Fibroblast of lung (primary cell): ENCODE data around the gene RNF34. TPM values are rescaled to one million over a fixed set of nuclear protein-coding genes. Genes with fewer than 3 reads are reported as not detected.

Experiments
- DNase-seq, 2 donors: peaks; one replicate each; pipeline versions ENCODE4 v3.0.0 to v3.0.0-alpha.2; 2010; ENCODE audit warnings: low read depth in 2 of 2
- H2AFZ ChIP-seq: 2 replicates; pipeline ENCODE4 v1.5.1; 2012; ENCODE audit warnings: low read length, control low read depth, inconsistent platforms
- H3K27ac ChIP-seq: 2 replicates; pipeline ENCODE4 v1.5.1; 2011; ENCODE audit warnings: low read length, control low read depth; ENCODE audit not compliant: insufficient read depth
- H3K27me3 ChIP-seq: 2 replicates; pipeline ENCODE4 v1.5.1; 2011; ENCODE audit warnings: mild to moderate bottlenecking, low read length; ENCODE audit not compliant: control insufficient read depth, insufficient read depth
- H3K36me3 ChIP-seq: 2 replicates; pipeline ENCODE4 v1.5.1; 2011; ENCODE audit warnings: low read length; ENCODE audit not compliant: control insufficient read depth, insufficient read depth
- H3K4me1 ChIP-seq: 2 replicates; pipeline ENCODE4 v1.5.1; 2011; ENCODE audit warnings: low read length; ENCODE audit not compliant: control insufficient read depth, insufficient read depth; ENCODE audit errors: extremely low read depth
- H3K4me2 ChIP-seq: 2 replicates; pipeline ENCODE4 v1.5.1; 2011; ENCODE audit warnings: low read length, control low read depth; ENCODE audit not compliant: insufficient read depth; ENCODE audit errors: extremely low read depth
- H3K4me3 ChIP-seq, 4 experiments: fragments of 200-600 bp in 1 of 4; sonication (generic) in 1 of 4; replicated peaks in 1 of 4; 2 replicates each; pipeline ENCODE4 v1.5.1; 2011 to 2016; ENCODE audit warnings: low read length in 4 of 4, low read depth in 3 of 4, mild to moderate bottlenecking in 3 of 4, control low read depth in 2 of 4, inconsistent platforms in 1 of 4, mixed read lengths in 1 of 4; ENCODE audit not compliant: insufficient read depth in 1 of 4; ENCODE audit errors: control extremely low read depth in 1 of 4
- H3K79me2 ChIP-seq: 2 replicates; pipeline ENCODE4 v1.5.1; 2012; ENCODE audit warnings: mild to moderate bottlenecking, low read length, inconsistent platforms; ENCODE audit not compliant: control insufficient read depth, insufficient read depth
- H3K9ac ChIP-seq: 2 replicates; pipeline ENCODE4 v1.5.1; 2011; ENCODE audit warnings: mild to moderate bottlenecking, low read length, control low read depth; ENCODE audit not compliant: insufficient read depth
- H3K9me3 ChIP-seq: 2 replicates; pipeline ENCODE4 v1.5.1; 2012; ENCODE audit warnings: low read depth, low read length; ENCODE audit not compliant: control insufficient read depth, insufficient read depth
- H4K20me1 ChIP-seq: 2 replicates; pipeline ENCODE4 v1.5.1; 2011; ENCODE audit warnings: low read length; ENCODE audit not compliant: control insufficient read depth, insufficient read depth; ENCODE audit errors: extremely low read depth
- CTCF ChIP-seq, 2 donors: IDR thresholded peaks in 1 of 2; conservative IDR thresholded peaks in 1 of 2; 1 replicate in 1 of 2; 2 replicates in 1 of 2; pipeline ENCODE4 v1.5.1; 2011 to 2012; ENCODE audit warnings: low read length in 2 of 2, control low read depth in 1 of 2, inconsistent platforms in 1 of 2, low read depth in 1 of 2, mild to moderate bottlenecking in 1 of 2
- EZH2 ChIP-seq: IDR thresholded peaks from 2 replicates; pipeline ENCODE4 v1.5.1; 2012; ENCODE audit warnings: low read length, control low read depth, mild to moderate bottlenecking; ENCODE audit errors: missing control alignments
- polyA plus RNA-seq, 2 donors: library from polyadenylated mRNA; depleted of rRNA in 1 of 2; stranded (reverse) in 1 of 2; unstranded in 1 of 2; fragments of >200 nt; gene quantifications; 2 replicates each; pipeline ENCODE4 v1.2.1, GENCODE V29; 2011 to 2012; ENCODE audit warnings: missing spikeins in 1 of 2
- total RNA-seq: library from RNA; depleted of rRNA; stranded (reverse); fragments of >200 nt; gene quantifications from 2 replicates; pipeline ENCODE4 v1.2.1, GENCODE V29; 2014

Gene RNF34
- total and polyA plus RNA-seq, 2 donors (not counting 1 experiment from before 2014, with no cell fraction given), result 33.9 to 79.4 TPM

GRCh38 chr12:121388421-121388981 is 11.4 kb upstream of the RNF34 start:
- no peak overlapping the region for H3K9ac ChIP-seq
- H3K36me3 ChIP-seq, result no peaks in the 10 kb centered on the region
- H3K27me3 ChIP-seq, result no peaks in the 10 kb centered on the region
- H3K4me3 ChIP-seq, result no peak overlapping the region
- peak; percentile 15 to 86 for DNase-seq
- peak overlapping the region; percentile 1 for H2AFZ ChIP-seq
- H3K4me2 ChIP-seq, result no peak overlapping the region
- TF ChIP-seq EZH2, result no peak
- no peak for TF ChIP-seq CTCF (conservative IDR thresholded peaks at IDR 0.05 in 1 of 2, IDR thresholded peaks at IDR 0.05 in 1 of 2; ENCODE audit: low read depth in 1 of 2, low read length in 2 of 2)
- no peaks in the 10 kb centered on the region for H3K9me3 ChIP-seq
- no peaks in the 10 kb centered on the region for H4K20me1 ChIP-seq
- no peaks in the 10 kb centered on the region for H3K79me2 ChIP-seq
- no peaks in the 10 kb centered on the region for H3K4me1 ChIP-seq
- no peak overlapping the region for H3K27ac ChIP-seq

DNA sequence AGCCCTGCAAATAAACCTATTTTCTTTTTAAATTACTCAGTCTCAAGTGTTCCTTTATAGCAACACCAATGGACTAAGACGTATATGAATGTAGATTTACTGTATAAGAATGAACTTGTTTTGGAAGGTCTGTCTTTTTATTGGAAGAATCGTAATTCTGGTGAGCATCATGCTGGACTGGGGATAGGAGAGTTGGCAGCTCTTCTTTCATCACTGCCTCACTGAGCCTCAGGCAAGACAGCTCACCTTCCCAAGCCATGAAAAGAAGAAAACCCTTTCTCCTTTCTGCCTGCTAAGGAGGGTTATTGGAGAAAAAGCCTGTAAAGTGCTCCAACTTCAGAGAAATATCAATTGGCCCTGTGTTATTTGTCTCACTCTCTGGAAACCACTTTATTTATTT is 9.1 kb upstream of the RNF34 start:
- no peaks in the 10 kb centered on the region for H3K27me3 ChIP-seq
- H4K20me1 ChIP-seq, result no peaks in the 10 kb centered on the region
- no peak overlapping the region for H2AFZ ChIP-seq
- H3K36me3 ChIP-seq, result no peaks in the 10 kb centered on the region
- no peaks in the 10 kb centered on the region for H3K4me1 ChIP-seq
- no peak overlapping the region for H3K4me2 ChIP-seq
- H3K27ac ChIP-seq, result no peak overlapping the region
- no peaks in the 10 kb centered on the region for H3K79me2 ChIP-seq
- H3K9me3 ChIP-seq, result no peaks in the 10 kb centered on the region
- H3K4me3 ChIP-seq, result no peak overlapping the region
- no peak overlapping the region for H3K9ac ChIP-seq
- TF ChIP-seq CTCF (conservative IDR thresholded peaks at IDR 0.05 in 1 of 2, IDR thresholded peaks at IDR 0.05 in 1 of 2; ENCODE audit: low read depth in 1 of 2, low read length in 2 of 2), result no peak
- TF ChIP-seq EZH2, result no peak
- DNase-seq, result no peak

DNA sequence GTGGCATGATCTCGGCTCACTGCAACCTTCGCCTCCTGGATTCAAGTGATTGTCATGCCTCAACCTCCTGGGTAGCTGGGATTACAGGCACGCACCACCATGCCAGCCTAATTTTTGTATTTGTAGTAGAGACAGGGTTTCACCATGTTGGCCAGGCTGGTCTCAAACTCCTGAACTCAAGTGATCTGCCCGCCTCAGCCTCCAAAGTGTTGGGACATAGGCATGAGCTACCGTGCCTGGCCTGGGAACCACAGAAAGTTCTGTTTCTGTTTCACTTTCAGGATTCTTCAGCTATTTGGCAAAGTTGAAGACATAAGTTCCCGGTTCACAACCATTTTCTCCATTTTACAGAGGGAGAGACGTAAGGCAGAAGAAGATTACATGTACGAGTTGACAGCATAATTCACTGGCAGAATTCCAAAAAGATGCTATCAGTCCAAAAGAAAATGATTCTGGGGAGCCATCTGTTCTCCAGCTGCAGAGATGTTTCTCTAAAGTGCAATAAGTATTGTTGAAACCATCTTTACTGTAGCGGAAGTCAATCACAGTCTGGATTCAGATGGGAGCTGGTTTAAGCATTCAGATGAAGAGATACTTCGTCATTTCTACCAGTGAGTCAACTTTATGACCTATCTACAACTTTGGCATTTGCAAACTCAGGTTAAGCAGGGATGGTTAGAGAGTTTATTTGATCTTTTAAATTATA is 8.1 kb upstream of the RNF34 start:
- Histone ChIP-seq H3K27me3 (no peaks in the 10 kb centered on the region), H3K4me2 (peak overlapping the region; percentile 59), H3K79me2 (no peaks in the 10 kb centered on the region), H2AFZ (peak overlapping the region; percentile 63), H4K20me1 (no peaks in the 10 kb centered on the region), H3K9me3 (no peaks in the 10 kb centered on the region), H3K9ac (no peak overlapping the region), H3K4me3 (peak overlapping the region in 3 of 4 experiments; percentile 25 to 49 (median 33)), H3K27ac (peak overlapping the region; percentile 58), H3K36me3 (no peaks in the 10 kb centered on the region), H3K4me1 (no peaks in the 10 kb centered on the region)
- TF ChIP-seq CTCF (conservative IDR thresholded peaks at IDR 0.05 in 1 of 2, IDR thresholded peaks at IDR 0.05 in 1 of 2; ENCODE audit: low read depth in 1 of 2, low read length in 2 of 2), result no peak
- TF ChIP-seq EZH2, result no peak
- peak; percentile 6 to 59 for DNase-seq
